T-helper 2 cell treated with Interferon-gamma antibody and Interleukin-4, amounts not matched to agents 5 μg/mL and 100 μg/mL, for 36 hours (primary cell): ENCODE measurements around the gene PAH.

ENCODE experiments used
- DNase-seq: peaks from one replicate; pipeline ENCODE4 v3.0.0; 2021; ENCODE audit warnings: low spot score
- H3K27ac Mint-ChIP-seq: one replicate; pipeline ENCODE4 v1.8.0; 2021; ENCODE audit warnings: mild to moderate bottlenecking, mixed read lengths
- H3K27me3 Mint-ChIP-seq: one replicate; pipeline ENCODE4 v1.8.0; 2021; ENCODE audit warnings: low read depth, mixed read lengths
- H3K36me3 Mint-ChIP-seq: one replicate; pipeline ENCODE4 v1.8.0; 2021; ENCODE audit warnings: low read depth, mixed read lengths
- H3K4me1 Mint-ChIP-seq: one replicate; pipeline ENCODE4 v1.8.0; 2021; ENCODE audit warnings: low read depth, mixed read lengths
- H3K4me3 Mint-ChIP-seq: one replicate; pipeline ENCODE4 v1.8.0; 2022; ENCODE audit warnings: mild to moderate bottlenecking, moderate library complexity, mixed read lengths
- H3K9me3 Mint-ChIP-seq: one replicate; pipeline ENCODE4 v1.8.0; 2021; ENCODE audit warnings: mixed read lengths

The PAH gene

GRCh38 chr12:102808412-102808811 lies 108.6 kb downstream of the PAH start:
- H3K9me3 Mint-ChIP-seq, result no peaks in the 10 kb centered on the region
- no peaks in the 10 kb centered on the region for H3K27me3 Mint-ChIP-seq
- no peak overlapping the region for H3K27ac Mint-ChIP-seq
- H3K36me3 Mint-ChIP-seq, result no peaks in the 10 kb centered on the region
- no peak for DNase-seq
- no peak overlapping the region for H3K4me3 Mint-ChIP-seq
- no peaks in the 10 kb centered on the region for H3K4me1 Mint-ChIP-seq

GRCh38 chr12:102806592-102806991 lies 110.5 kb downstream of the PAH start:
- Mint-ChIP-seq H3K9me3 (no peaks in the 10 kb centered on the region), H3K4me1 (no peaks in the 10 kb centered on the region), H3K4me3 (no peak overlapping the region), H3K27me3 (no peaks in the 10 kb centered on the region), H3K36me3 (no peaks in the 10 kb centered on the region), H3K27ac (no peak overlapping the region)
- DNase-seq, result no peak

- no peaks in the 10 kb centered on the region for H3K27me3 Mint-ChIP-seq
- H3K4me1 Mint-ChIP-seq, result no peaks in the 10 kb centered on the region
- no peak overlapping the region for H3K27ac Mint-ChIP-seq
Observed at GRCh38 chr12:102806110-102806509, 110.9 kb downstream of the PAH start.

GRCh38 chr12:102800565-102800964 lies 116.5 kb downstream of the PAH start:
- H3K27ac Mint-ChIP-seq, result no peak overlapping the region
- no peaks in the 10 kb centered on the region for H3K9me3 Mint-ChIP-seq

More at GRCh38 chr12:102806110-102806509, 110.9 kb downstream of the PAH start:
- Mint-ChIP-seq H3K9me3 (no peaks in the 10 kb centered on the region), H3K4me3 (no peak overlapping the region), H3K36me3 (no peaks in the 10 kb centered on the region)
- DNase-seq, result no peak

GRCh38 chr12:102799229-102799628 lies 117.8 kb downstream of the PAH start:
- H3K4me3 Mint-ChIP-seq, result no peak overlapping the region
- H3K27me3 Mint-ChIP-seq, result no peaks in the 10 kb centered on the region
- no peaks in the 10 kb centered on the region for H3K9me3 Mint-ChIP-seq
- H3K36me3 Mint-ChIP-seq, result no peaks in the 10 kb centered on the region
- no peak overlapping the region for H3K27ac Mint-ChIP-seq
- DNase-seq, result no peak
- no peaks in the 10 kb centered on the region for H3K4me1 Mint-ChIP-seq

More at GRCh38 chr12:102800565-102800964, 116.5 kb downstream of the PAH start:
- H3K36me3 Mint-ChIP-seq, result no peaks in the 10 kb centered on the region
- no peak overlapping the region for H3K4me3 Mint-ChIP-seq
- no peaks in the 10 kb centered on the region for H3K27me3 Mint-ChIP-seq
- no peaks in the 10 kb centered on the region for H3K4me1 Mint-ChIP-seq
- DNase-seq, result no peak

- no peaks in the 10 kb centered on the region for H3K9me3 Mint-ChIP-seq
- no peaks in the 10 kb centered on the region for H3K27me3 Mint-ChIP-seq
- H3K4me1 Mint-ChIP-seq, result no peaks in the 10 kb centered on the region
- H3K36me3 Mint-ChIP-seq, result no peaks in the 10 kb centered on the region
- DNase-seq, result no peak
- no peak overlapping the region for H3K27ac Mint-ChIP-seq
- no peak overlapping the region for H3K4me3 Mint-ChIP-seq
Observed at GRCh38 chr12:102797528-102797927, 119.5 kb downstream of the PAH start.

GRCh38 chr12:102793921-102794320 lies 123.1 kb downstream of the PAH start:
- Mint-ChIP-seq H3K4me3 (no peak overlapping the region), H3K27me3 (no peaks in the 10 kb centered on the region), H3K4me1 (no peaks in the 10 kb centered on the region), H3K27ac (no peak overlapping the region), H3K36me3 (no peaks in the 10 kb centered on the region), H3K9me3 (no peaks in the 10 kb centered on the region)
- DNase-seq, result no peak
